Activated T-helper 17 cell treated with anti-CD3 and anti-CD28 coated beads, Interleukin-2, amount 50 U/mL, for 72 hours (primary cell): ENCODE data around the gene EZH1. TPM values are rescaled to one million over a fixed set of nuclear protein-coding genes. Genes with fewer than 3 reads are reported as not detected.

Source experiments
- ATAC-seq: fragments of 150-1000 bp; cut with Tn5 transposase; replicated peaks from 2 replicates; pipeline ENCODE4 v1.10.0; 2021; ENCODE audit warnings: mild to moderate bottlenecking, moderate library complexity
- H3K27ac Mint-ChIP-seq: one replicate; pipeline ENCODE4 v1.8.0; 2022; ENCODE audit warnings: mixed read lengths
- H3K27me3 Mint-ChIP-seq: one replicate; pipeline ENCODE4 v1.8.0; 2022; ENCODE audit warnings: mixed read lengths
- H3K36me3 Mint-ChIP-seq: one replicate; pipeline ENCODE4 v1.8.0; 2022; ENCODE audit warnings: low read depth, mild to moderate bottlenecking, mixed read lengths
- H3K4me1 Mint-ChIP-seq: one replicate; pipeline ENCODE4 v1.8.0; 2022; ENCODE audit warnings: mixed read lengths
- H3K4me3 Mint-ChIP-seq: one replicate; pipeline ENCODE4 v1.8.0; 2022; ENCODE audit warnings: mild to moderate bottlenecking, mixed read lengths
- H3K9me3 Mint-ChIP-seq: one replicate; pipeline ENCODE4 v1.8.0; 2022; ENCODE audit warnings: mixed read lengths
- total RNA-seq, 2 donors: library from RNA; stranded (reverse); gene quantifications; one replicate each; pipeline ENCODE4 v1.2.3, GENCODE V29; 2022

EZH1 gene
- total RNA-seq, 2 donors from 2014 or later, result 35.3 to 69.1 TPM

- Mint-ChIP-seq H3K36me3 (peaks cover 100% of the 10 kb centered on the region), H3K4me1 (peaks cover 22% of the 10 kb centered on the region), H3K9me3 (no peaks in the 10 kb centered on the region), H3K27me3 (no peaks in the 10 kb centered on the region), H3K27ac (no peak overlapping the region), H3K4me3 (peak overlapping the region; percentile 41)
- ATAC-seq, result peak; percentile 66
Observed at GRCh38 chr17:42706732-42707131, 38.1 kb downstream of the EZH1 start.

GRCh38 chr17:42704837-42705494 lies 39.9 kb downstream of the EZH1 start:
- peaks cover 22% of the 10 kb centered on the region for H3K4me1 Mint-ChIP-seq

GRCh38 chr17:42704490-42704836 lies 40.4 kb downstream of the EZH1 start:
- Mint-ChIP-seq H3K4me1 (peaks cover 22% of the 10 kb centered on the region), H3K9me3 (no peaks in the 10 kb centered on the region), H3K27me3 (no peaks in the 10 kb centered on the region), H3K4me3 (peak overlapping the region; percentile 21), H3K36me3 (peaks cover 99% of the 10 kb centered on the region), H3K27ac (peak overlapping the region; percentile 29)
- ATAC-seq, result peak; percentile 46

More at GRCh38 chr17:42704837-42705494, 39.9 kb downstream of the EZH1 start:
- peaks cover 100% of the 10 kb centered on the region for H3K36me3 Mint-ChIP-seq
- peak overlapping the region; percentile 21 for H3K4me3 Mint-ChIP-seq
- H3K9me3 Mint-ChIP-seq, result no peaks in the 10 kb centered on the region
- no peaks in the 10 kb centered on the region for H3K27me3 Mint-ChIP-seq
- peak overlapping the region; percentile 29 for H3K27ac Mint-ChIP-seq
- peak; percentile 89 for ATAC-seq

- H3K36me3 Mint-ChIP-seq, result peaks cover 86% of the 10 kb centered on the region
- H3K4me3 Mint-ChIP-seq, result no peak overlapping the region
- peaks cover 14% of the 10 kb centered on the region for H3K4me1 Mint-ChIP-seq
- no peak for ATAC-seq
- no peak overlapping the region for H3K27ac Mint-ChIP-seq
- no peaks in the 10 kb centered on the region for H3K9me3 Mint-ChIP-seq
- no peaks in the 10 kb centered on the region for H3K27me3 Mint-ChIP-seq
Observed at GRCh38 chr17:42702446-42702845, 42.4 kb downstream of the EZH1 start.

GRCh38 chr17:42700586-42701289 lies 44.1 kb downstream of the EZH1 start:
- Mint-ChIP-seq H3K36me3 (peaks cover 76% of the 10 kb centered on the region), H3K4me1 (peaks cover 8% of the 10 kb centered on the region), H3K9me3 (no peaks in the 10 kb centered on the region), H3K27ac (no peak overlapping the region), H3K4me3 (no peak overlapping the region), H3K27me3 (no peaks in the 10 kb centered on the region)
- no peak for ATAC-seq

GRCh38 chr17:42699415-42699740 lies 45.5 kb downstream of the EZH1 start:
- Mint-ChIP-seq H3K36me3 (peaks cover 63% of the 10 kb centered on the region), H3K27me3 (no peaks in the 10 kb centered on the region), H3K4me3 (no peak overlapping the region), H3K27ac (no peak overlapping the region), H3K4me1 (no peaks in the 10 kb centered on the region), H3K9me3 (no peaks in the 10 kb centered on the region)
- no peak for ATAC-seq

GRCh38 chr17:42698736-42699414 lies 46.0 kb downstream of the EZH1 start:
- no peak for ATAC-seq
- Mint-ChIP-seq H3K27ac (no peak overlapping the region), H3K27me3 (no peaks in the 10 kb centered on the region), H3K36me3 (peaks cover 58% of the 10 kb centered on the region), H3K9me3 (no peaks in the 10 kb centered on the region), H3K4me3 (no peak overlapping the region), H3K4me1 (no peaks in the 10 kb centered on the region)

GRCh38 chr17:42697108-42697811 lies 47.6 kb downstream of the EZH1 start:
- Mint-ChIP-seq H3K9me3 (no peaks in the 10 kb centered on the region), H3K4me3 (no peak overlapping the region), H3K4me1 (no peaks in the 10 kb centered on the region), H3K27me3 (no peaks in the 10 kb centered on the region), H3K36me3 (peaks cover 42% of the 10 kb centered on the region), H3K27ac (no peak overlapping the region)
- ATAC-seq, result no peak

- no peaks in the 10 kb centered on the region for H3K4me1 Mint-ChIP-seq
- no peak for ATAC-seq
- H3K4me3 Mint-ChIP-seq, result no peak overlapping the region
- H3K27me3 Mint-ChIP-seq, result no peaks in the 10 kb centered on the region
- no peak overlapping the region for H3K27ac Mint-ChIP-seq
- H3K36me3 Mint-ChIP-seq, result peaks cover 24% of the 10 kb centered on the region
- no peaks in the 10 kb centered on the region for H3K9me3 Mint-ChIP-seq
Observed at GRCh38 chr17:42695500-42695899, 49.3 kb downstream of the EZH1 start.

- Mint-ChIP-seq H3K4me3 (no peak overlapping the region), H3K36me3 (peaks cover 16% of the 10 kb centered on the region), H3K27ac (no peak overlapping the region), H3K9me3 (no peaks in the 10 kb centered on the region), H3K4me1 (no peaks in the 10 kb centered on the region), H3K27me3 (no peaks in the 10 kb centered on the region)
- no peak for ATAC-seq
Observed at GRCh38 chr17:42694524-42694923, 50.3 kb downstream of the EZH1 start.

GRCh38 chr17:42692489-42692888 lies 52.4 kb downstream of the EZH1 start:
- Mint-ChIP-seq H3K27me3 (no peaks in the 10 kb centered on the region), H3K4me1 (no peaks in the 10 kb centered on the region)

GRCh38 chr17:42691021-42691545 lies 53.8 kb downstream of the EZH1 start:
- Mint-ChIP-seq H3K27me3 (no peaks in the 10 kb centered on the region), H3K36me3 (peaks cover 4% of the 10 kb centered on the region), H3K9me3 (no peaks in the 10 kb centered on the region), H3K4me1 (no peaks in the 10 kb centered on the region), H3K27ac (no peak overlapping the region), H3K4me3 (no peak overlapping the region)
- ATAC-seq, result no peak

More at GRCh38 chr17:42692489-42692888, 52.4 kb downstream of the EZH1 start:
- no peak overlapping the region for H3K27ac Mint-ChIP-seq
- no peak overlapping the region for H3K4me3 Mint-ChIP-seq
- H3K36me3 Mint-ChIP-seq, result peaks cover 7% of the 10 kb centered on the region
- ATAC-seq, result no peak
- no peaks in the 10 kb centered on the region for H3K9me3 Mint-ChIP-seq

GRCh38 chr17:42690596-42690995 lies 54.2 kb downstream of the EZH1 start:
- no peak overlapping the region for H3K27ac Mint-ChIP-seq
- H3K9me3 Mint-ChIP-seq, result no peaks in the 10 kb centered on the region
- H3K4me3 Mint-ChIP-seq, result no peak overlapping the region
- H3K36me3 Mint-ChIP-seq, result no peaks in the 10 kb centered on the region
- ATAC-seq, result no peak
- no peaks in the 10 kb centered on the region for H3K4me1 Mint-ChIP-seq
- H3K27me3 Mint-ChIP-seq, result no peaks in the 10 kb centered on the region

- peaks cover 5% of the 10 kb centered on the region for H3K4me1 Mint-ChIP-seq
- no peak for ATAC-seq
- no peaks in the 10 kb centered on the region for H3K9me3 Mint-ChIP-seq
Observed at GRCh38 chr17:42687707-42688320, 57.0 kb downstream of the EZH1 start.

More at GRCh38 chr17:42687707-42688320, 57.0 kb downstream of the EZH1 start:
- Mint-ChIP-seq H3K4me3 (no peak overlapping the region), H3K27me3 (peaks cover 8% of the 10 kb centered on the region), H3K36me3 (no peaks in the 10 kb centered on the region), H3K27ac (no peak overlapping the region)
